Psoas muscle (tissue), 8 donors: ENCODE data around the gene ARHGEF18. TPM values are rescaled to one million over a fixed set of nuclear protein-coding genes. Genes with fewer than 3 reads are reported as not detected.

Experiments
- ATAC-seq, 4 donors: fragments of 200-7000 bp; cut with Tn5 transposase; one replicate each; pipeline ENCODE4 v1.9.1; 2020; ENCODE audit warnings: moderate library complexity in 3 of 4, mild to moderate bottlenecking in 2 of 4
- DNase-seq, 2 donors: peaks; one replicate each; pipeline ENCODE4 v3.0.0-alpha.2; 2020
- H3K27ac ChIP-seq: fragments of 200-600 bp; one replicate; pipeline ENCODE4 v1.8.0; 2022
- H3K27me3 ChIP-seq, 3 donors: fragments of 200-600 bp in 1 of 3; one replicate each; pipeline versions ENCODE4 v1.6.1 to v1.8.0; 2013 to 2022; ENCODE audit warnings: low read length in 2 of 3, mild to moderate bottlenecking in 2 of 3, moderate library complexity in 1 of 3; ENCODE audit not compliant: insufficient read depth in 3 of 3
- H3K36me3 ChIP-seq, 2 donors: fragments of 200-600 bp in 1 of 2; one replicate each; pipeline versions ENCODE4 v1.6.1 to v1.8.0; 2013 to 2022; ENCODE audit warnings: low read depth in 1 of 2, mild to moderate bottlenecking in 1 of 2, moderate library complexity in 1 of 2; ENCODE audit not compliant: insufficient read depth in 1 of 2
- H3K4me1 ChIP-seq: fragments of 200-600 bp; one replicate; pipeline ENCODE4 v1.8.0; 2022
- H3K4me3 ChIP-seq: fragments of 200-600 bp; one replicate; pipeline ENCODE4 v1.8.0; 2022; ENCODE audit warnings: mild to moderate bottlenecking
- H3K9me3 ChIP-seq: fragments of 200-600 bp; one replicate; pipeline ENCODE4 v1.8.0; 2022
- WGBS, 3 donors: extraction: QIAGEN DNeasy Blood & Tissue Kit; methylation state at CpG; one replicate each; pipeline versions ENCODE4 v1.1.6 to v1.1.7; 2013; 5-methylcytosine and 5-hydroxymethylcytosine counted together
- intact Hi-C, 2 donors: fragments of 100-400 bp; cut with DNase I; formaldehyde crosslinking; loops; one replicate each; pipeline versions ENCODE4 v1.11.0 to v1.14.2; 2022
- polyA plus RNA-seq, 3 donors: library from polyadenylated mRNA; stranded (reverse); fragments of 200-250 nt; gene quantifications; one replicate each; pipeline ENCODE4 v1.2.3, GENCODE V29; 2013
- total RNA-seq, 4 donors: library from RNA; stranded (reverse); fragmentation: NEBNext Ultra II Directional in 2 of 4; extraction: Animal tissue kit (Norgen Biotek cat#: 25700) in 2 of 4; gene quantifications; one replicate each; pipeline versions ENCODE4 v1.2.1 to v1.2.4, GENCODE V29; 2021 to 2023
- TF ChIP-seq, protein P1 (sequence below): fragments of 200-600 bp; IDR thresholded peaks from one replicate; pipeline ENCODE4 v1.8.0; 2022; ENCODE audit warnings: antibody characterized with exemption
- donor health status: healthy with polysubstance abuse.
- donor health status: DM: no; HTN: no; CAD: no; lungs with moderate emphysema.
- donor health status: Bipolar disorder and iron deficiency.
- donor health status: healthy.
- donor health status: DM: yes; HTN: yes; CAD: no.
- donor health status: DM: no; HTN: no; CAD: no.
- donor health status: DM: no; HTN: no; CAD: no.
- donor health status: DM: yes; HTN: yes; CAD: no.

ARHGEF18 gene
- total and polyA plus RNA-seq, 7 donors, result 3.5 to 12.2 (median 6.6) TPM

DNA sequence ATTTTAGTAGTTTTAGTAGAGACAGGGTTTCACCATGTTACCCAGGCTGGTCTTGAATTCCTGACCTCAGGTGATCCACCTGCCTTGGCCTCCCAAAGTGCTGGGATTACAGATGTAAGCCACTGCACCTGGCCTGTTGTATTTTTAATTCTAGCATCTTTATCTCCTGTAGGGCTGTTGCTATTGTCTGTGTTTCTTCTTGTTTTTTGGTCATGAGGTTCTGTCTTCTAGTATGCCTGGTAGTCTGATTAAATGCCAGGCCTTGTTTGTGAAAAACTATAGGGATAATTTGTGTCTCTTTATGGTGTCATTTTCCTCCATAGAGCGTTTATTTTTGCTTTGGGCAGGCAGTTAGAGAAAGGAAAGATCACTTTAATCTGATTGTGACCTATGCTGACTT is 3.1 kb downstream of the ARHGEF18 start:
- intact Hi-C loops, result loop anchor here (5.0 to 10.0 kb wide), 2 partner anchors 450 to 463 kb away; no protein-coding TSS in a partner anchor
- ATAC-seq (no peak), DNase-seq (no peak)
- Histone ChIP-seq H3K27ac (no peak overlapping the region), H3K9me3 (peaks cover 5% of the 10 kb centered on the region), H3K4me1 (no peaks in the 10 kb centered on the region), H3K4me3 (no peak overlapping the region), H3K27me3 (no peaks in the 10 kb centered on the region), H3K36me3 (no peaks in the 10 kb centered on the region)
- TF ChIP-seq, protein P1, sequence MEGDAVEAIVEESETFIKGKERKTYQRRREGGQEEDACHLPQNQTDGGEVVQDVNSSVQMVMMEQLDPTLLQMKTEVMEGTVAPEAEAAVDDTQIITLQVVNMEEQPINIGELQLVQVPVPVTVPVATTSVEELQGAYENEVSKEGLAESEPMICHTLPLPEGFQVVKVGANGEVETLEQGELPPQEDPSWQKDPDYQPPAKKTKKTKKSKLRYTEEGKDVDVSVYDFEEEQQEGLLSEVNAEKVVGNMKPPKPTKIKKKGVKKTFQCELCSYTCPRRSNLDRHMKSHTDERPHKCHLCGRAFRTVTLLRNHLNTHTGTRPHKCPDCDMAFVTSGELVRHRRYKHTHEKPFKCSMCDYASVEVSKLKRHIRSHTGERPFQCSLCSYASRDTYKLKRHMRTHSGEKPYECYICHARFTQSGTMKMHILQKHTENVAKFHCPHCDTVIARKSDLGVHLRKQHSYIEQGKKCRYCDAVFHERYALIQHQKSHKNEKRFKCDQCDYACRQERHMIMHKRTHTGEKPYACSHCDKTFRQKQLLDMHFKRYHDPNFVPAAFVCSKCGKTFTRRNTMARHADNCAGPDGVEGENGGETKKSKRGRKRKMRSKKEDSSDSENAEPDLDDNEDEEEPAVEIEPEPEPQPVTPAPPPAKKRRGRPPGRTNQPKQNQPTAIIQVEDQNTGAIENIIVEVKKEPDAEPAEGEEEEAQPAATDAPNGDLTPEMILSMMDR, result no peak
- WGBS, 3 donors, result 74 to 79% (median 78%) methylated on average over 1 of the region's 1 CpG

DNA sequence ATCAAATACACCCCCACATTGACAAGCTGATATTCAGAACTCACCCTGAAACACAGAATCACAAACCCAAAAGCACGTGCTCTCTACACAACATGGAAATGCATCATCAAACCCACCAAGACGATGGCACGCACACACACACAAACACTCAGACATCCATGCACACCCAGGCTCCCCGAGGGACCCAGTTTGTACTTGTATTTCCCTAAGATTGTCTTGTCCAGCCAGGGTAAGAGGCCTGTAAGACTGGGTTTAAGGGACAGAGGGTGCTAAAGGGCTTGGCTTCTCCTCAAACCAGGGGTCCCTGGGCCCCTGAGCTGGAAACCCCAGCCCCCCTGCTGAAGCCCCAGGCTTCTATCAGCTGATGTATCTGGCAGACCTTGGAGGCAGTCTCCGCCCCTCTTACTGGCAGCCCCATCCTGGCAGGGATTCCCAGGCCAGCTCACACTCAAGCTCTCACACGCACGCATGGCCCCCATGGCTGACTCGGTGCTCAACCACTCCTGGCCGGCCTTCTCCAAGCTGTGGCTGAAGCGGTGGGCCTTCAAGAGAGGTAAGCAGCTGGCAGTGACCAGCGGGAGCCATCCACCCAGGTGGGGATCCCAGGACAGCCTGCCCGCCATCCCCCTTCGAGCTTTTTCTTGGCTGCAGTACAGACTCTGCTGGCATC is 6.5 kb downstream of the ARHGEF18 start:
- Histone ChIP-seq H3K27ac (no peak overlapping the region), H3K27me3 (peaks cover 0 to 7% (median 0%) of the 10 kb centered on the region in 3 donors), H3K4me1 (no peaks in the 10 kb centered on the region), H3K36me3 (no peaks in the 10 kb centered on the region), H3K9me3 (peaks cover 5% of the 10 kb centered on the region), H3K4me3 (no peak overlapping the region)
- ATAC-seq (no peak), DNase-seq (no peak)
- intact Hi-C loops, result loop anchor here (5.0 to 10.0 kb wide), 2 partner anchors 327 to 460 kb away; partner anchors contain the start of gene TRAPPC5 (in 1 of the 2)
- TF ChIP-seq, protein P1, result no peak
- WGBS, 3 donors, result 48 to 52% (median 50%) methylated on average over 13 of the region's 13 CpGs

DNA sequence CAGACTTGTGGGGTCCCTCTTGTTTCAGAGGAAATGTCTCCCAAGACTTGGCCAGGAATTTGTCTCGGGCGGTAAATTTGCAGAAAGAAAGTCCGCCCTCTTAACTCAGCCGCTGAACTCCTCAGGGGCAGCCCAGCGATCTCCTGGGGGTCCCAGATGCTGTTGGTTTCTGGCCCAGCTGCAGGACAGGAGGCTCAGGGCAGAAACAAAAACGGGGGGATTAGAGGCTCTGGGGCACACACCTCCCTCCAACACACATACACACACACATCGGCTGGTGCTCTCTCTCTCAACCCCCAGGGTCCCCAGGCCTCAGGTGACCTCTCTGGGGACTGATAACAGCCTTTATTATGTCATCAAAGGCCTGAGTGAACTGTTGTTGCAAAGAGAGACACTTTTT is 7.1 kb downstream of the ARHGEF18 start:
- TF ChIP-seq, protein P1, result no peak
- 27 to 34% (median 33%) methylated on average over 7 of the region's 7 CpGs for WGBS, 3 donors
- H3K27me3 ChIP-seq, result peaks cover 0 to 7% (median 0%) of the 10 kb centered on the region in 3 donors
- H3K27ac ChIP-seq, result no peak overlapping the region
- H3K4me3 ChIP-seq, result no peak overlapping the region
- intact Hi-C loops, result loop anchor here (5.0 to 10.0 kb wide), 2 partner anchors 326 to 459 kb away; partner anchors contain the start of gene TRAPPC5 (in 1 of the 2)
- H3K4me1 ChIP-seq, result no peaks in the 10 kb centered on the region
- ATAC-seq (no peak), DNase-seq (peak in 1 of 2 donors; percentile 15)
- no peaks in the 10 kb centered on the region for H3K36me3 ChIP-seq
- H3K9me3 ChIP-seq, result peaks cover 5% of the 10 kb centered on the region

DNA sequence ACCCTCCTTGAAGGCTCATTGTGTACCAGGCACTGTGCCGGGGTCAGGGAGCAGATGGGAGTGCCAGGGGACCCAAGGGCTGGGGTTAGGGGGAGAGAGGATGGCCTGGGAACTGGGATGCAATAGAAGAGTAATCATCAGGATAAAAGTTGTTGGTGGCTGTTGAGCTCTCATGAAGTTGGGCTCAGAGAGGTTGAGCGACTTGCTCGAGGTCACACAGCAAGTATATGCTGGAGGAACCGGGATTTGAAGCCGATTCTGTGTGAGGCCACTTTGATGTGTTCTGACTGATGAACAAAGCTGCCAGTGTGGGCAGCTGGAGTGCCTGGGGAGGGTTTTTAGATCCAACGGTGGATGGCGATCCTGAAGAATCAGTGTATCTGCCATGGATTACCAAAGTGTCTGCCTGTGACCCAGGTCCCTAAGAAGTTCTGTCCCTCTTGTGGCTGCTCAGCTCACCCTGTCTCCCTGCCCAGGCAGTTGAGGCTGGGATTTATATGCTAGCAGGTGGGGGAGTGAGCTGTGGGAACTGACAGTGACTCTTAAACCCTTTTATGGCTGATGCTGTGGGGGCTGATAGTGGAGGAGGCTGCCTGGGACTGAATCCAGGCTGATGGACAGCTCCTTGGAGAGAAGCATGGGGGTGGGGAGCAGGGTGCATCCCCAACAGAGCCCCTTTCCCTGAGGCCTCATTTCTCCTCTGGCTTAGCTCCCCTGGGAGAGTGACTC is 8.3 kb downstream of the ARHGEF18 start:
- Histone ChIP-seq H3K27ac (no peak overlapping the region), H3K36me3 (no peaks in the 10 kb centered on the region), H3K4me1 (no peaks in the 10 kb centered on the region), H3K4me3 (no peak overlapping the region), H3K27me3 (peaks cover 0 to 7% (median 0%) of the 10 kb centered on the region in 3 donors), H3K9me3 (peaks cover under 1% of the 10 kb centered on the region)
- ATAC-seq, result no peak
- 84 to 88% (median 87%) methylated on average over 7 of the region's 7 CpGs for WGBS, 3 donors
- TF ChIP-seq, protein P1, result no peak
- intact Hi-C loops, result loop anchor here (5.0 to 10.0 kb wide), 2 partner anchors 325 to 458 kb away; partner anchors contain the start of gene TRAPPC5 (in 1 of the 2)
- peak in 1 of 2 donors; percentile 22 for DNase-seq
